Skin of body (tissue), 2 donors: ENCODE data around the gene SMPDL3A. TPM values are rescaled to one million over a fixed set of nuclear protein-coding genes. Genes with fewer than 3 reads are reported as not detected.

Source experiments
- DNase-seq: peaks from one replicate; lab custom pipeline; 2025; lab: John Stamatoyannopoulos, UW
- total RNA-seq: library from RNA; depleted of rRNA; stranded (reverse); fragments of >200 nt; gene quantifications from one replicate; pipeline ENCODE4 v1.2.3, GENCODE V29; 2014

Gene SMPDL3A
- total RNA-seq, 1 donor from 2014 or later = 20.7 TPM

GRCh38 chr6:122778302-122778701 lies 10.8 kb upstream of the SMPDL3A start:
- DNase-seq = no peak

DNA sequence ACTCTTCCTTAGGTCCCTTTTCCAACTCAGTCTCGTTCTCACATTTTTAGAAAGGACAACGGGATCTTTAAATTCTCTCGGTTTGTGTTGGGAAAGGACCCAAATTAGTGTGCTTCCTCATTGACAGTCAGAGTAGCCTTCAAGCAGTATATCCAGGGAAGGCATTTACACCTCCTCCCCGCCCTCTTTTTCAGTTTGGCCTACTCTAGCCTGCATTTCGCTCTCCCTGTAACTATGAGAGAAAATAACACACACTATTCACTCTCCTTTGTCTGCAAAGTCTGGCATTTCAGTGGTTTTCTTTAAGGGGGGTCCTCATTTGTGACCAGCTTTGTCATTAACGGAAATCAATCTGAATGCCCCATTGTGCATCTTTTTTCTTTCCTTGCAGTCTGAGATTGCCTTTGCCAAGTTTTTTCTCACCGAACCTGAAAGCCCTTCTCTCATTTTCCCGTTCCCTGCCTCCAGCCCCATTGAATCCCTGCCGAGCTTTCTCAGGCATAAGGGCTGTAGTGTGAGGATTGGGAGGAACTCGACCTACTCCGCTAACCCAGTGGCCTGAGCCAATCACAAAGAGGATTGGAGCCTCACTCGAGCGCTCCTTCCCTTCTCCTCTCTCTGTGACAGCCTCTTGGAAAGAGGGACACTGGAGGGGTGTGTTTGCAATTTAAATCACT lies 9.9 kb upstream of the SMPDL3A start:
- no peak for DNase-seq

DNA sequence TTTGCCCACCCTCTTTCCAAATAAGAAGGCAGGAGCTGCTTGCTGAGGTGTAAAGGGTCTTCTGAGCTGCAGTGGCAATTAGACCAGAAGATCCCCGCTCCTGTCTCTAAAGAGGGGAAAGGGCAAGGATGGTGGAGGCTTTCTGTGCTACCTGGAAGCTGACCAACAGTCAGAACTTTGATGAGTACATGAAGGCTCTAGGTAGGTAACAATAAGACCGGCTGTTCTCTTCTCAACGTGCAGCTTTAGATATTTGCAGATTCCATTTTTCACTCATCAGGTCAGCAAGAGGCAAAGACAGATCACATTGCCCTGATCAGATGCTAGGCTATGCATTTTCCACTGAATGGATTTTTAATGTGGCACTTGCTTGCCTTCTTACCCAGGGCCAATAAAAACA lies 9.4 kb upstream of the SMPDL3A start, which contains the start of gene FABP7:
FABP7 (plus strand) TSS at position 50 of the 400 bp plus-strand sequence; CDS start at position 129, 79 bp downstream.
- DNase-seq = no peak

- no peak for DNase-seq
Measured at GRCh38 chr6:122780114-122780513, 8.9 kb upstream of the SMPDL3A start.

- DNase-seq = no peak
Measured at GRCh38 chr6:122781716-122782115, 7.3 kb upstream of the SMPDL3A start.

DNA sequence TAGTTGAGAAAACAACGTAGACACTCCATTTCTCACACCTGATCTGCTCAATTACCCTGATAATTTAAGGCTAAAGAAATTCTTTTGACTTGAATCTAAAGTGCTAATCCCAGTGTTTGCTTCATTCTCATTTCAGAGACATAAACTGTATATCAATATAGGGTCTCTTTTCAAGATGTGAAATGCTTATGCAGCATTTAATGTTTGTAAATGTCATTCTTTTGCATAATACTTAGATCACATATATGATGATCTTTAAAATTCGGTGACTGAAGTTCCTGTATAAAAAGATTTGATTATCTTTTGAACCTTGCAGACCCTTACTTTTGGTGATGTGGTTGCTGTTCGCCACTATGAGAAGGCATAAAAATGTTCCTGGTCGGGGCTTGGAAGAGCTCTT lies 5.7 kb upstream of the SMPDL3A start:
- DNase-seq = no peak

DNA sequence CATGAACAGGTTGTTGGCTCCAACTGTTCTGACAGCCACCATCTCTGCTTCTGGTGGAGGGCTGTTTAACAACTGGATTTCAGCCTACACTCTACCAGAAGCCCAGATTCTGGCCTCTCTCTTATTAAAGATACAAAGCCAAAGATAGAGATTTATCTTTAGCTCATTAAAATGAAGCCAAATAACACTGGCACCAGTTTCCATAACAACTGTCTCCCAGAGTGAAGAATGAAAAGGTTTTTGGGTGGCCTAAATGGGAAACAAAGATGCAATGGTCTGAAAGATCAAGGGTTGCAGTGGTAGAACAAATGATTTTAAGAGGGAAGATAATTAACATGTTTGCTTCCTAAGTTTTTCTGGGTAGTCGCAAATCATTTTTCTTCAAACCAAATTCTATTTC lies 3.2 kb upstream of the SMPDL3A start:
- no peak for DNase-seq

DNA sequence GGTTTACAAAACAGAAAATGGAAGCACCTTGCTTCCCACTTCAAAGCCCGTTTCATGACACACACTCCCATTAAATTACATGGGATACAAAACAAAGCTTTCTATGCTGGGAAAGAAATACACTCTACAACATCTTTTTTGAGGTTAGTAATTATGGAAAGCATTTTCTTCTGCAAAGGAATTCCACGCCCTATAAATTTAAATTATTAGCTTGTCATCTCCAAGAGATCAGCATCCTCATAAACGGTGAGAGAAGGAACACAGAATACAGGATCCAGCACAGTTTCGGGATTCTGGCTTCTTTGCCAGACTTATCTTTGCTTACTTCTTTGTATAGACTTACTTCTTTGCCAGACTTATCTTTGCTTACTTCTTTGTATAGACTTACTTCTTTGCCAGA lies 1.3 kb upstream of the SMPDL3A start:
- DNase-seq = peak; percentile 35

DNA sequence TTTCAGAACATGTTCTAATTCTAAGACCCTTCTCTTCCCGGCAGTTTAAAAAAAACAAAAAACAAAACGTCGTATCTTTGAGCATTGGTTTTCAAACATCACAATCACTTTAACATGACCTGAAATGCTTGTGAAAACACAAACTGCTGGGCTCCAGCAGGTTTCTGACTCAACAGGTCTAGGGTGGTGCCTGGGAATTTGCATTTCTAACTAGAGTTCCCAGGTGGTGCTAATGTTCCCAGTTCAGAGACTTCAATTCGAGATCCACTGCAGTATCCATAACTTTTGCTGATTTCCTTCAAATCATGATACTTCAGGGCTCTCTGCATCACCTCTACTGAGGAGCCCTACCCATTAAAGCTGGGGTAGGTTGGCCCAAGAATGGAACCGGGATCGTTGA lies 850 bp upstream of the SMPDL3A start:
- no peak for DNase-seq

DNA sequence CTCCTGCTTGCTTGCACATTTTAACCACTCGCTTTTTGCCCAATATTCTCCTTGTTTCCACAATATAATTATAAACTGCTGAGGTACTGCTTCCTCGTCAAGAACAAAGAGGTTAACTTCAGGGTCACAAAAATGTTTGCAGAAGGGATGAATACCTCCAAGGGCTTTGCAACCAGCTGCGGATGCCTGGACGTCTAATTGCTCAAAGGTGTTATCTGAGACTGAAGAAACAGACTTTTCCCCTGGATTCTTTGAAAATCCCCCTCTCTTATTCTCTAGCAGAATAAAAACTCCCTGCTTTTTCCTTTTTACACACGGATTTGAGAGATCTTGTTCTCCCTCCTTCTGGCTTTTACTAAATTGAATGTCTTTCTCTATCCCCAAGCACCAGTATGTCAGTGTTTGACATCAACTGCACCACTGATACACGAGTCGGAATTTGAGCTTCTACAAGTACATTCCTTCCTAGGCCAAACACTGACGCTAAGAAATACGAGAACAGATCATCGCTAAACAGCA lies 336 bp upstream of the SMPDL3A start:
- peak; percentile 81 for DNase-seq

GRCh38 chr6:122790028-122790422 lies 967 bp downstream of the SMPDL3A start:
- no peak for DNase-seq

DNA sequence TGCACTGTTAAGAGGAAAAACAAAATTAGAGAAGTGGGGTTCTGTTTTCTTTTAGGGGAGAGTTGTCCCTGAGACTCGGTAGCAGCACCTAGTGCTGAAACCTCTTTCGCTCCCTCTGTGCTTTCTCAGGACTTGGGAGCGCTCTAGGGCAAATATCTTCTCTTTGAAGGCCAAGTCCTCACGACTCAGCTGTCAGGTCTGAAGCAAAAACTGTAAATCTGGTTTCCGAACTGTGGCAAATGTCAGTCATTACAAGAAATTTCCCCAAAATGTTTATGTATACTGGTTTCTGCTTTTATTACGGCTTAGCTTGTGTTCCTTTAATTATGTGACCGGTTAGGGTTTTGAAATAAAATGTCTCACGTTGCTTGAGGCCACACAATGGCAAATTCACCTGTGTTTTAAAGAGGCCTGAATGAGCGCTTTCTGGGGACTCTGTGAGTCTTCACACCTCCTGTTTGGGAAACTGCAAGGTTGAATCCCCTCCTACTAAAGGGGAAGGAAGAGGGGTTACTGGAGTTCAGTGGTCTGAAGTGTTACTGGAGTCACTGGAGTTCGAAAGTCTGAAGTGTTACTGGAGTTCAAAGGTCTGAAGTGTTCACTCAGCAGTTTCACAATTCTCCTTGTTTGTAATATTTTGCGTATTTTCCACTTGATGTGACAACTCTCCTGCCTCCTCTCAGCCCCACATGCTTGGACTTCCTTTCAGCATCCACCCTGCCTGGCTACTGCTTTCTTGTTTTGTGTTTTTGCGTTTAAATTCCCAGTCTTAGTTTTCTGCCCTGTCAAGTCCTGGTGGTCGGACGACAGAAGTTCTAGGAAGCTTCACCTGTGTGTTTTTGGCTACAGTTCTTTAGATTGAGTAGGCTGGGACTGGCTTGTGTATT lies 1.6 kb downstream of the SMPDL3A start:
- DNase-seq = no peak

DNA sequence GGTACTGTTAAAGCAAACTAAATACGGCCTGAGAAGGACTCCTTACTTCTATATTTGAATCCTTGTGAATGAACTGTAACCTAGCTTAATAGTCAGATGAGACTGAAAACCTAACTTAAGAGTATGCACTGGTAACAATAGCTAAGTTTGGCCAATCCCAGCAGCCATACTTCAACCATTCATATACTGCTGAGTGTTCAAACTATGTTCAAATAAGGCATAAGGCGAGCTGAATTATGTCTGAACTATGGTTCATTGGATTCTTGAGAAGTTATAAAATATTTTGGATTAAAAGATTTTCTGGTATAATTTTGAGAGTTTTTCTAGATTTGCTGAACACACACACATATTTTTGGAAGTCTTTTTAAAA lies 2.2 kb downstream of the SMPDL3A start:
- DNase-seq = peak; percentile 31

GRCh38 chr6:122792766-122793165 lies 3.7 kb downstream of the SMPDL3A start:
- DNase-seq = no peak

DNA sequence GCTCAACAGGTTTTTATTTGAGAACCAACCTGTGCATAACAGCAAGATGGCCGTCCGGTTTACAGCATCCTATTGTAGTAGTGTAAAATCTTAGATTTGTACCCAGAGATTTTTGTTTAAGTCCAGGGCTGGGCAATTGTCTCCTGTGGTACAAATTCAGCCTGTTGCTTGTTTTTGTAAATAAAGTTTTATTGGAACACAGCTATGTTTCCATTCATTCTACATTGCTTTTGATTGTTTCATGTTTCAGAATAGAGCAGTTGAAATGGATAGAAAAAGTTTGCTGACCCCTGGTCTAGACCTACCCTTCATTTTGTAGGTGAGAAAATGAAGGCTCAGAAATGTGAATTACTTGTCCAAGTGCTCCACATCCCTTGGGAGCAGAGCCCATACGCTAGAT lies 8.5 kb downstream of the SMPDL3A start:
- no peak for DNase-seq

DNA sequence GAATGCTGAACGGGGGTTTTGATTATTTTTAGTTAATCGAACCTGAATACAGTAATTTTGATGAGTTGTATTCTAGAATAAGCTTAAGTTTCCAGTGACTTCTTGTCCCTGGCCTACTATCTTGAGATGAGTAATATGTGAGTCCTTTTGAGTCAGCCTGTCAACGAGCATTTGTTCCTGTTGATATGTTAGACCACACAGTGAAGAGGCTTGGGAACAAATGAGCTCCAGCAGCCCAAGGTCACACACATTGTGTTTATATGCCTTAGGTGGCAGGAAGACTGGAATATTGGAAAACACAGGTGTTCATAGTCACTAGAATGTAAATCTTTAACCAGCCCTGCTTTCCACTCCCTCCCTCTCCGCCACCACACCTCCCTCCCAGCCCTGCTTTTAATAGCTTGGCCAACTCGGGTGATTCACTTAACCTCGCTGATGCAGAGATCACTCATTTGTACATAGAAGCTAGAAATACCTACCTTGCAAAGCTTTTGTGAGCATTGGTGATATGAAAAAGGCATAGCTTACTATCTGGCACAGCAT lies 9.1 kb downstream of the SMPDL3A start:
- no peak for DNase-seq

DNA sequence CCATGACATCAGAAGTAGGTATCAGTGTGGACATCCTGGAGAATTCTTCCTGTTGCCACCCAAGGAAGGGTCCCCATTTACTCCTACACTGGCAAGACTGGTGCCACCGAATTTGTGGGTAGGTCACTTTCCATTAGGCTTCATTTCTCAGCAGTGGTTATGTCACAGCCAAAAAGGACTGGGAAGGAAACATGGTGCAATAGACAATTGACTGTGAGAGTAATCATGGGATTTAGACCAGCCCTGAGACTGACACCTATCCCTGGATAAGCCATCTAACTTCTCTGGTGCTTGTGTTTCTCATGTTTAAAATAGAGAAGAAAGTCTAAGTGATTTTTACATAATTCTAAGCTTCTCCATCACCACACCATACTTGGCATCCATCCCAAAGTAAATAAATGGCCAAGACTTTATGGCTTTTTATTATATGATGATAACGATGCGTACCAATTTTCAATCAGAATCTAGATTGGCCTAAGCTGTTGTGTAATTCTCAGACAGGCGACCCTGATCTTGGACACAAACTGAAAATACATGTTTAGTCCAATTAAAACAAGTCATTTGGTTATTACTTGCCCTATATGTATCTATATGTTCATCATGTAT lies 10.2 kb downstream of the SMPDL3A start:
- no peak for DNase-seq

GRCh38 chr6:122799916-122800686 lies 11.0 kb downstream of the SMPDL3A start:
- no peak for DNase-seq

DNA sequence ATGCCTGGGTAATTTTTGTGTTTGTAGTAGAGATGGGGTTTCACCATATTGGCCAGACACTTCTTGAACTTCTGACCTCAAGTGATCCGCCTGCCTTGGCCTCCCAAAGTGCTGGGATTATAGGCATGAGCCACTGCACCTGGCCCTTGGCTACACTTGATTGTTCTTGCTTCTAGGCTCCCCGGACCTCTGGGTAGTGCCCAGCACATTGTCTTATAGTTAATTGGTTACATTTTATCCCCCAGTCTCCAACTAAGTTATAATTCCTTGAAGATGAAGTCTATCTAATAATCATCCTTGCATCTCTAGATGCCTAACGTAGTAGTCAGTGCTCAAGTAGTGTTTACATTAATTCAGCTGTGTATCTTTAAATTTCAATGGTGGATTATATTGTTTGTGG lies 11.8 kb downstream of the SMPDL3A start:
- DNase-seq = no peak

DNA sequence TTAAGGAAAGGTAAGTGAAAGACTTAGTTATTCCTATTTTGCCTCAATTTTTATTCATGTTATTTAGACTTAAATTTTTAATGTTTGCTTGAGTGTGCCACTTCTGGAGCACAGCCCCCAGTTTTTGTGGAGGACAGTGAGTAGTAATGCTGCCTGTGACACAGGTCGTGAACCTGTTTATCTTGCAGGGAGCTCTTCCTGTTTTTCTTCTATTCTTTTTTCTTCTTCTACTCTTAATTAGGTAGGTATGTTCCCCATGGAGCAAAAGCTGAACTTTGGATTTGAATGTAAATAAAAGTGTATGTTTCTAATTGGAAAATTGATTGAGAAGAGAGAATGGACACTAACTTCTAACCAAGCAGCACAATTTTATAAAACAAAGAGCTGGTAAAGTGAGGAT lies 12.3 kb downstream of the SMPDL3A start:
- DNase-seq = no peak

DNA sequence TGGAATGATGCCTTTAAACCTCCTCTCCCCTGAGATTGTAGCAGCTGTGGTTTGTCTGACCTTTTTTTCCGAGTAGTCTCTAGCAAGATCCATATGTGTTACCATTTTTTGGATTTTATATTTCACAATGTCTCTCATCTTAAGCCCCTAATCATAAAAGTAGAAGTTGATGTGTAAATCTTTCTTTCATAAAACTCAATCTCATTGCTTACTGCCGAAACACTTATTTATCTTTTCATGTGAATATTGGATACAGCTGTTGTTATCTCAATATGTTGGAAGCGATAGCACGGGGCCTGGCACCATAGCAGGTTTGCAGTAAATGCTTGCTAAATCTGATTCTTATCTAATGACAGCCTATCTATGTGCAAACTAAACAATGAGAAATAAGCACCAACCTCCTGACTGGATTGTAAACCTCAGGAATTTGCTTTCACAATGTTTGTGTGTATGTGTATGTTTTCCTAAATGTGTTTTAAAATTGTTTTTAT lies 14.2 kb downstream of the SMPDL3A start:
- DNase-seq = peak; percentile 65
